Sigmoid colon (tissue), 7 donors: Measurements from ENCODE around the gene TFF1. TPM values are rescaled to one million over a fixed set of nuclear protein-coding genes. Genes with fewer than 3 reads are reported as not detected.
"Not testable (repeated sequence)": the region's sequence is repeated elsewhere in the genome, so short reads cannot be mapped to it uniquely, and the experiment has no call there.

Source experiments
- DNase-seq: peaks from one replicate; pipeline ENCODE4 v3.0.0-alpha.2; 2019
- H3K27ac ChIP-seq, 4 donors: fragments of 200-600 bp; sonication (generic); one replicate each; pipeline ENCODE4 v1.5.1; 2016 to 2019; ENCODE audit warnings: mild to moderate bottlenecking in 1 of 4
- H3K27me3 ChIP-seq, 3 donors: fragments of 200-600 bp; sonication (generic); one replicate each; pipeline ENCODE4 v1.5.1; 2019; ENCODE audit warnings: mild to moderate bottlenecking in 1 of 3
- H3K36me3 ChIP-seq, 4 donors: fragments of 200-600 bp; sonication (generic); one replicate each; pipeline ENCODE4 v1.5.1; 2016 to 2019
- H3K4me1 ChIP-seq, 4 donors: fragments of 200-600 bp; sonication (generic); one replicate each; pipeline ENCODE4 v1.5.1; 2017 to 2019
- H3K4me3 ChIP-seq, 4 donors: fragments of 200-600 bp; sonication (generic); one replicate each; pipeline ENCODE4 v1.5.1; 2017 to 2019; ENCODE audit warnings: mild to moderate bottlenecking in 2 of 4, moderate library complexity in 1 of 4
- H3K9me3 ChIP-seq, 4 donors: fragments of 200-600 bp in 3 of 4; sonication (generic) in 3 of 4; one replicate each; pipeline versions ENCODE4 v1.5.1 to v1.6.1; 2013 to 2019
- CTCF ChIP-seq, 4 experiments: fragments of 450-650 bp in 3 of 4; fragments of 200-600 bp in 1 of 4; IDR thresholded peaks; one replicate each; pipeline ENCODE4 v1.5.1; 2016 to 2019; ENCODE audit warnings: antibody characterized with exemption in 4 of 4, mild to moderate bottlenecking in 3 of 4, moderate library complexity in 2 of 4
- EP300 ChIP-seq, 4 donors: sonication (generic); formaldehyde crosslinking; IDR thresholded peaks; one replicate each; pipeline ENCODE4 v1.6.1; 2017; ENCODE audit warnings: antibody characterized with exemption in 4 of 4
- POLR2A ChIP-seq, 2 donors: fragments of 450-650 bp; IDR thresholded peaks; one replicate each; pipeline ENCODE4 v1.6.1; 2016; ENCODE audit warnings: antibody characterized with exemption in 2 of 2, mild to moderate bottlenecking in 2 of 2, moderate library complexity in 2 of 2
- POLR2AphosphoS5 ChIP-seq, 4 donors: sonication (generic); formaldehyde crosslinking; IDR thresholded peaks; one replicate each; pipeline ENCODE4 v1.6.1; 2017; ENCODE audit warnings: antibody characterized with exemption in 4 of 4
- WGBS, 2 donors: extraction: QIAGEN DNeasy Blood & Tissue Kit; methylation state at CpG; one replicate each; pipeline ENCODE4 v1.1.7; 2013; 5-methylcytosine and 5-hydroxymethylcytosine counted together
- intact Hi-C: fragments of 100-400 bp; cut with DNase I; formaldehyde crosslinking; loops from one replicate; pipeline ENCODE4 v1.15.1; 2023
- polyA plus RNA-seq, 3 donors: library from polyadenylated mRNA; stranded (reverse); fragments of 200-250 nt; gene quantifications; one replicate each; pipeline ENCODE4 v1.2.3, GENCODE V29; 2013
- total RNA-seq, 4 donors: library from RNA; depleted of rRNA; stranded (reverse); fragments of >200 nt; gene quantifications; one replicate each; pipeline ENCODE4 v1.1.0, GENCODE V29; 2016
- donor health status: healthy with polysubstance abuse.
- donor health status: Bipolar disorder and iron deficiency.
- donor health status: healthy.

Gene TFF1
- total and polyA plus RNA-seq, 7 donors, result 1.1 to 706 (median 454) TPM; not detected in 3

GRCh38 chr21:42411197-42411869, 45.0 kb upstream of the TFF1 start:
- Histone ChIP-seq H3K9me3 (no peaks in the 10 kb centered on the region), H3K36me3 (no peaks in the 10 kb centered on the region), H3K4me3 (no peak overlapping the region), H3K27ac (no peak overlapping the region), H3K27me3 (peaks cover 0 to 23% (median 0%) of the 10 kb centered on the region in 3 donors), H3K4me1 (no peaks in the 10 kb centered on the region)
- WGBS, 2 donors, result 56 to 66% methylated on average over 7 of the region's 7 CpGs
- intact Hi-C loops, result no loop called here
- no peak for DNase-seq
- TF ChIP-seq POLR2AphosphoS5 (IDR thresholded peaks at IDR 0.05), result no peak
- no peak for TF ChIP-seq CTCF (IDR thresholded peaks at IDR 0.05)
- no peak for TF ChIP-seq EP300 (IDR thresholded peaks at IDR 0.05)
- no peak for TF ChIP-seq POLR2A (IDR thresholded peaks at IDR 0.05)

- H3K4me1 ChIP-seq, result no peaks in the 10 kb centered on the region
- no peak for TF ChIP-seq POLR2AphosphoS5 (IDR thresholded peaks at IDR 0.05)
- TF ChIP-seq CTCF (IDR thresholded peaks at IDR 0.05), result no peak
- no peak for TF ChIP-seq POLR2A (IDR thresholded peaks at IDR 0.05)
- no peak for TF ChIP-seq EP300 (IDR thresholded peaks at IDR 0.05)
- no peak for DNase-seq
- no peak overlapping the region for H3K27ac ChIP-seq
- H3K4me3 ChIP-seq, result no peak overlapping the region
- H3K36me3 ChIP-seq, result no peaks in the 10 kb centered on the region
- WGBS, 2 donors, result 84 to 87% methylated on average over 7 of the region's 7 CpGs
- intact Hi-C loops, result no loop called here
- H3K27me3 ChIP-seq, result peaks cover 0 to 21% (median 0%) of the 10 kb centered on the region in 3 donors
- no peaks in the 10 kb centered on the region for H3K9me3 ChIP-seq
These were observed 43.0 kb upstream of the TFF1 start for GRCh38 chr21:42409366-42409765.

GRCh38 chr21:42408718-42409117, 42.4 kb upstream of the TFF1 start:
- H3K9me3 ChIP-seq, H3K27ac ChIP-seq, H3K4me1 ChIP-seq, intact Hi-C loops, DNase-seq, H3K4me3 ChIP-seq, H3K36me3 ChIP-seq: not testable (repeated sequence)
- peaks cover 0 to 20% (median 0%) of the 10 kb centered on the region in 3 donors for H3K27me3 ChIP-seq
- WGBS, 2 donors, result 89 to 93% methylated on average over 5 of the region's 5 CpGs

GRCh38 chr21:42407476-42407875, 41.1 kb upstream of the TFF1 start:
- Histone ChIP-seq H3K27me3 (peaks cover 0 to 19% (median 0%) of the 10 kb centered on the region in 3 donors), H3K36me3 (no peaks in the 10 kb centered on the region), H3K9me3 (no peaks in the 10 kb centered on the region), H3K4me1 (no peaks in the 10 kb centered on the region), H3K27ac (no peak overlapping the region), H3K4me3 (no peak overlapping the region)
- intact Hi-C loops, result no loop called here
- WGBS, 2 donors, result 87 to 88% methylated on average over 5 of the region's 5 CpGs
- DNase-seq, result no peak
- TF ChIP-seq POLR2AphosphoS5 (IDR thresholded peaks at IDR 0.05) (no peak), POLR2A (IDR thresholded peaks at IDR 0.05) (no peak), EP300 (IDR thresholded peaks at IDR 0.05) (no peak), CTCF (IDR thresholded peaks at IDR 0.05) (no peak)

GRCh38 chr21:42406866-42407265, 40.5 kb upstream of the TFF1 start:
- Histone ChIP-seq H3K9me3 (no peaks in the 10 kb centered on the region), H3K4me1 (no peaks in the 10 kb centered on the region), H3K27me3 (peaks cover 0 to 13% (median 0%) of the 10 kb centered on the region in 3 donors), H3K27ac (no peak overlapping the region), H3K36me3 (no peaks in the 10 kb centered on the region), H3K4me3 (no peak overlapping the region)
- DNase-seq, result peak; percentile 45
- TF ChIP-seq POLR2A (IDR thresholded peaks at IDR 0.05), result no peak
- no peak for TF ChIP-seq EP300 (IDR thresholded peaks at IDR 0.05)
- TF ChIP-seq POLR2AphosphoS5 (IDR thresholded peaks at IDR 0.05), result no peak
- TF ChIP-seq CTCF (IDR thresholded peaks at IDR 0.05), result no peak
- intact Hi-C loops, result no loop called here
- WGBS, 2 donors, result 76 to 77% methylated on average over 7 of the region's 7 CpGs
